Endodermal cell (in vitro differentiated cells): ENCODE results near the gene ZFAND5. TPM values are rescaled to one million over a fixed set of nuclear protein-coding genes. Genes with fewer than 3 reads are reported as not detected.

Experiments used
- DNase-seq: peaks from one replicate; pipeline ENCODE4 v3.0.0-alpha.2; 2017
- H3K27ac ChIP-seq: 2 replicates; pipeline ENCODE4 v1.5.1; 2013; ENCODE audit warnings: mild to moderate bottlenecking, low read depth, low read length, moderate library complexity
- H3K27me3 ChIP-seq: 2 replicates; pipeline ENCODE4 v1.6.1; 2013; ENCODE audit warnings: mild to moderate bottlenecking, low read length, moderate library complexity; ENCODE audit not compliant: insufficient read depth, control insufficient read depth, poor library complexity, severe bottlenecking
- H3K36me3 ChIP-seq: 2 replicates; pipeline ENCODE4 v1.7.0; 2013; ENCODE audit warnings: mild to moderate bottlenecking, low read length, moderate library complexity; ENCODE audit not compliant: control insufficient read depth, insufficient read depth
- H3K4me1 ChIP-seq: one replicate; pipeline ENCODE4 v1.7.0; 2013; ENCODE audit warnings: low read length; ENCODE audit not compliant: control insufficient read depth, insufficient read depth
- H3K4me3 ChIP-seq: 2 replicates; pipeline ENCODE4 v1.5.1; 2013; ENCODE audit warnings: mild to moderate bottlenecking, low read length, moderate library complexity
- H3K9ac ChIP-seq: 2 replicates; pipeline ENCODE4 v1.6.1; 2013; ENCODE audit warnings: mild to moderate bottlenecking, low read length, moderate library complexity; ENCODE audit not compliant: poor library complexity, severe bottlenecking; ENCODE audit errors: extremely low read depth
- H3K9me3 ChIP-seq: 2 replicates; pipeline ENCODE4 v1.6.1; 2013; ENCODE audit warnings: mild to moderate bottlenecking, low read length, moderate library complexity; ENCODE audit not compliant: control insufficient read depth
- H3K27ac Mint-ChIP-seq: 2 replicates; pipeline ENCODE4 v1.8.0; 2020; ENCODE audit warnings: mixed read lengths
- H3K27me3 Mint-ChIP-seq: 2 replicates; pipeline ENCODE4 v1.8.0; 2021; ENCODE audit warnings: mild to moderate bottlenecking, mixed read lengths; ENCODE audit not compliant: insufficient read depth
- H3K36me3 Mint-ChIP-seq: 2 replicates; pipeline ENCODE4 v1.8.0; 2020; ENCODE audit warnings: low read depth, mixed read lengths
- H3K4me1 Mint-ChIP-seq: 2 replicates; pipeline ENCODE4 v1.8.0; 2020; ENCODE audit warnings: mixed read lengths
- H3K4me3 Mint-ChIP-seq: 2 replicates; pipeline ENCODE4 v1.8.0; 2020; ENCODE audit warnings: mild to moderate bottlenecking, moderate library complexity, mixed read lengths
- H3K9me3 Mint-ChIP-seq: 2 replicates; pipeline ENCODE4 v1.8.0; 2020; ENCODE audit warnings: mild to moderate bottlenecking, mixed read lengths
- CTCF ChIP-seq: fragments of 200-600 bp; sonication (generic); conservative IDR thresholded peaks from 2 replicates; pipeline ENCODE4 v1.5.0; 2021; ENCODE audit warnings: antibody characterized with exemption, mild to moderate bottlenecking
- WGBS, 2 experiments: methylation state at CpG; one replicate each; pipeline versions ENCODE4 v1.1.5 to v1.1.7; 2013; ENCODE audit warnings: missing lambda C conversion rate in 2 of 2, mixed read lengths in 1 of 2; ENCODE audit not compliant: insufficient coverage in 1 of 2, insufficient read length in 1 of 2; 5-methylcytosine and 5-hydroxymethylcytosine counted together
- total RNA-seq, 2 donors: library from RNA; stranded (reverse); fragmentation: NEBNext Ultra II Directional in 1 of 2; extraction: Animal tissue kit (Norgen Biotek cat#: 25700) in 1 of 2; gene quantifications; 2 replicates in 1 of 2; 3 replicates in 1 of 2; pipeline ENCODE4 v1.2.1, GENCODE V29; 2021

The ZFAND5 gene
- total RNA-seq, 2 donors from 2014 or later, result 121 to 137 TPM

DNA sequence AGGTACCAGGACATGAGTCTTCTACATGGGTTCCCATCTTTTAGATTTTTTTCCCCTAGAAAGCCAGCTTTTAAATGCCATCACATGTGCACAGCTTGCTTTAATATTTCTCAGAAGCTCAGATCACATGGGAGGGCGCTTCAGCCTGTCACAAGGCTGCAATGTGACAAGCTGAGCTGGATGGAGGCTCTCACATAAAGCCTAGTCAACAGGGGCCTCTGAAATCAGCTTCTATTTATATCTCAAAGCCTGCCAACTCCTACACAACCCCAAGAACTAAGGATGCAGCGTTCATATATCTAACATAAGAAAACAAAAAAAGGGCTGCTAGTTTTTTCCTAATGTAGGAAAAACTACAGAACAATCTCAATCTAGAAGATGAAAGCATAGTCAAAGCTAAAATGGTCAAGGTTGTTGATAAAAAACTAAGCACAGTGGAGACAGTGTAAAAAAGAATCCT lies 2.3 kb downstream of the ZFAND5 start:
- Mint-ChIP-seq H3K27ac (peak overlapping the region; percentile 99), H3K9me3 (no peaks in the 10 kb centered on the region), H3K27me3 (no peaks in the 10 kb centered on the region), H3K36me3 (peaks cover 49% of the 10 kb centered on the region), H3K4me1 (peaks cover 47% of the 10 kb centered on the region), H3K4me3 (peak overlapping the region; percentile 89)
- 16 to 50% methylated on average over 1 to 2 of the region's 2 CpGs for WGBS, 2 experiments
- peaks cover 20% of the 10 kb centered on the region for H3K4me1 ChIP-seq
- no peaks in the 10 kb centered on the region for H3K9me3 ChIP-seq
- H3K9ac ChIP-seq, result peak overlapping the region; percentile 98
- DNase-seq, result peak; percentile 57
- H3K4me3 ChIP-seq, result peak overlapping the region; percentile 100
- TF ChIP-seq CTCF, result no peak
- peaks cover 52% of the 10 kb centered on the region for H3K36me3 ChIP-seq
- H3K27me3 ChIP-seq, result no peaks in the 10 kb centered on the region
- H3K27ac ChIP-seq, result no peak overlapping the region

GRCh38 chr9:72362118-72362531 lies 2.9 kb downstream of the ZFAND5 start:
- Histone ChIP-seq H3K9ac (peak overlapping the region; percentile 98), H3K9me3 (no peaks in the 10 kb centered on the region), H3K27me3 (no peaks in the 10 kb centered on the region), H3K36me3 (peaks cover 57% of the 10 kb centered on the region), H3K4me1 (peaks cover 23% of the 10 kb centered on the region), H3K4me3 (peak overlapping the region; percentile 100), H3K27ac (no peak overlapping the region)
- WGBS, 2 experiments, result 4 to 25% methylated on average over 1 of the region's 2 CpGs
- H3K27me3 Mint-ChIP-seq, result no peaks in the 10 kb centered on the region
- H3K36me3 Mint-ChIP-seq, result peaks cover 55% of the 10 kb centered on the region
- no peak for DNase-seq
- no peak for TF ChIP-seq CTCF
- no peak overlapping the region for H3K27ac Mint-ChIP-seq
- no peaks in the 10 kb centered on the region for H3K9me3 Mint-ChIP-seq
- H3K4me3 Mint-ChIP-seq, result peak overlapping the region; percentile 89
- H3K4me1 Mint-ChIP-seq, result peaks cover 52% of the 10 kb centered on the region

- Histone ChIP-seq H3K4me3 (peak overlapping the region; percentile 100), H3K27me3 (no peaks in the 10 kb centered on the region), H3K9me3 (no peaks in the 10 kb centered on the region), H3K4me1 (peaks cover 29% of the 10 kb centered on the region), H3K36me3 (peaks cover 67% of the 10 kb centered on the region), H3K9ac (peak overlapping the region; percentile 9), H3K27ac (no peak overlapping the region)
- no peak overlapping the region for H3K27ac Mint-ChIP-seq
- 71 to 81% methylated on average over 2 to 3 of the region's 3 CpGs for WGBS, 2 experiments
- no peaks in the 10 kb centered on the region for H3K9me3 Mint-ChIP-seq
- DNase-seq, result no peak
- no peak overlapping the region for H3K4me3 Mint-ChIP-seq
- H3K36me3 Mint-ChIP-seq, result peaks cover 64% of the 10 kb centered on the region
- no peaks in the 10 kb centered on the region for H3K27me3 Mint-ChIP-seq
- H3K4me1 Mint-ChIP-seq, result peaks cover 54% of the 10 kb centered on the region
- TF ChIP-seq CTCF, result no peak
These were observed 3.8 kb downstream of the ZFAND5 start for GRCh38 chr9:72361217-72361616.
